Fibroblast of skin of abdomen (primary cell): ENCODE measurements around the gene ANKRD35.
"Not testable (repeated sequence)": the region's sequence is repeated elsewhere in the genome, so short reads cannot be mapped to it uniquely, and the experiment has no call there.

ENCODE experiments used
- DNase-seq: peaks from one replicate; pipeline ENCODE4 v3.0.0-alpha.2; 2013

Gene ANKRD35

GRCh38 chr1:145855426-145855948 is 30.2 kb downstream of the ANKRD35 start:
- DNase-seq: no peak

DNA sequence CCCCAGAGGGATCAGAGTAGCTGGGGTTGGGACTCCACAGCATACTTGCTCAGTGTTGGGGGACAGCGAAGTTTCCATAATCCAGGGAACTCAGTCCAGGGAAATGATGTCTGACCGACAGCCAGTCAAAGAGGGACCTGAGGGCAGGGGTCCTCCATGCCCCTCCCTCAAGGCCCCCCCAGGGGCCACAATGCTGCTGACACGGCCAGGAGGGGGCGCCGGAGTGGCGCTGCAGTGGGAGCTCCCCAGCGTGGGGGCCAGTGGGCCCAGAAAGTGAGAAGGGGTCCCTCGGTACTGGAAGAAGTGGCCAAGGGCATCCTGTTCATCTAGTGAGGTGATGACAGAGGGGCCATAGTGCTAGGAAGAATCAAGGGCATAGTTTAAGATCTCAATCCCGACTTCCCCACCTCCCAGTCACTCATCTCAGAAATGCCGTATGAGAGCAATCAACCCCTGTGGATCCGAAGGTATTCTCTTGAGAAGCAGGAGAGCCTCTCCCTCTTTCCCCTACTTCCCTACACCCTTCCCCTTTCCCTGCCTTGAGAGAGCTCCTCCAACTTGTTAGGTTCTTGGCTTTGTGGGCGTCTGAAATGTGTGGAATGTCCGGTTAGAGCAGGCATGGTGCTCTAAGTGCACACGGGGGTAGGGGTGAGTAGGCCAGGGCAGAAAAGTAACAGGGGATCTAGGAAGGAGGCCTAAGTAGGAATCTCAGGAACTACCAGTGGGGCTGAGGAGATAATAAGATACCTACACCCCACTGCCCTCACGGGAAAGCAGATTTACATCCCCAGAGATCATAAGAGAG is 36.1 kb downstream of the ANKRD35 start:
- DNase-seq: peak; percentile 85

- no peak for DNase-seq
Observed at GRCh38 chr1:145847827-145848226, 37.8 kb downstream of the ANKRD35 start.

GRCh38 chr1:145846201-145846612 is 39.5 kb downstream of the ANKRD35 start:
- peak; percentile 36 for DNase-seq

DNA sequence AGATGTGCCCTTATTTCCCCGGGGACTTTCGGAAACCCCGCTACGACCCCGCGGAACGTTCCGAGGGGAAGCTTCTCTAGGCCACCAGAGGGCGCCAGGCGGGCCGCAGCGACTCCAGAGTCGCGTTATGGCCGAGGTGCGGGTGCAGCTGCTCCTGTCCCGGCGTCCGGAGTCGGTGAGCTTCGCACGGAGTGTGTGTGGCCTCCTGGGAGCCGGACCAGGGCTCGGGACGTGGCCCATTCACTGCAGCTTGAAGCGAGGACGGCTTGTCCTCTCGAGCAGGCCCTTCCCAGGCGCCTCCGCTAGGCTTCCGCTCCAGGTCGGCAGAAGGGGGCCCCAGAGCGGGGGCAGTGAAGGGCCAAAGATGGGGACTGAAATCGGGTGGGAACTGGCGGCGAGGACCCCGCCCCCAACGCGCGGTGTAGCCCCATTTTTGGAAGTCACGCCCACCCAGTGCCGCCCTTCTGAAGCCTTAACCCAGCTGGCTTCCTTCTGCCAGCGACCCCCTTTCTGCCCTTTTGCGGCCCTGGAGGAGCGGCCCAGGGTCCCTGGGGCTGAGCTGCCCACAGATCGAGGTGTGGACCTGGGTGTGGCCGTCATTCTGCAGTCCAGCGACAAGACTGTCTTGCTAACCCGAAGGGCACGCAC is 40.0 kb downstream of the ANKRD35 start, which contains the start of gene NUDT17:
Gene NUDT17, plus strand, starts transcription at position 117 of the 648 bp plus-strand sequence. Its CDS starts 11 bp downstream, at position 128.
- DNase-seq: peak; percentile 72

GRCh38 chr1:145845144-145845513 is 40.5 kb downstream of the ANKRD35 start:
- no peak for DNase-seq

DNA sequence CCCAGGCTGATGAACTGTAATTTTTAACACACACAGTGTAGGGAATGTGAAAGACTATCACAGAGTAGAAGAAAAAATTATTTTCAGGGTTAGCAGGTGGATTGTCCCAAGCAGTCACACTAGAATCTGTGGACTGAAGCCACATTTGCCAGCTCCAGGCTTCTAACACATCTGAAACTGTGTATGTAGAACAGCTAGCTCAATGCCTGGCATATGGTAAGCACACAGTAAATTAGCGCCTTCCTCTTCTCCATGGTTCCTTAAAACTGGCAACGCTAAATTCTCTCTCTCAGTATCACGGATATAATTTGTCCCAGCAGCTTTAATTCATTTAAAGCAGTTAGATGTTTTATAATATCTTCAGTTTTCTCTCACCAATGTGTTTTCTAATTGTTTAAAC is 42.6 kb downstream of the ANKRD35 start:
- DNase-seq: no peak

- no peak for DNase-seq
Observed at GRCh38 chr1:145837656-145838055, 48.0 kb downstream of the ANKRD35 start.

DNA sequence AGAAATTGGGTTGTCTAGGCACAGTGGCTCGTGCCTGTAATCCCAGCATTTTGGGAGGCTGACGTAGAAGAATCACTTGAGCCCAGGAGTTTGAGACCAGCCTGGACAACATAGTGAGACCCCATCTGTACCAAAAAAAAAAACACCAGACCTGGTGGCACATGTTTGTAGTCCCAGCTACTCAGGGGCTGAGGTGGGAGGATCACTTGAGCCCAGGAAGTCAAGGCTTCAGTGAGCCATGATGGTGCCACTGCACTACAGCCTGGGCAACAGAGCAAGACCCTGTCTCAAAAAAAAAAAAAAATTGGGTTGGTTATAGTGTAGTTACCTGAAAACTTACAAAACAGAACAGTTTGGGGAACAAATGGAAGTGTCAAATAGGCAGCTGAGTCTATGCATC is 54.9 kb downstream of the ANKRD35 start:
- DNase-seq: not testable (repeated sequence)

DNA sequence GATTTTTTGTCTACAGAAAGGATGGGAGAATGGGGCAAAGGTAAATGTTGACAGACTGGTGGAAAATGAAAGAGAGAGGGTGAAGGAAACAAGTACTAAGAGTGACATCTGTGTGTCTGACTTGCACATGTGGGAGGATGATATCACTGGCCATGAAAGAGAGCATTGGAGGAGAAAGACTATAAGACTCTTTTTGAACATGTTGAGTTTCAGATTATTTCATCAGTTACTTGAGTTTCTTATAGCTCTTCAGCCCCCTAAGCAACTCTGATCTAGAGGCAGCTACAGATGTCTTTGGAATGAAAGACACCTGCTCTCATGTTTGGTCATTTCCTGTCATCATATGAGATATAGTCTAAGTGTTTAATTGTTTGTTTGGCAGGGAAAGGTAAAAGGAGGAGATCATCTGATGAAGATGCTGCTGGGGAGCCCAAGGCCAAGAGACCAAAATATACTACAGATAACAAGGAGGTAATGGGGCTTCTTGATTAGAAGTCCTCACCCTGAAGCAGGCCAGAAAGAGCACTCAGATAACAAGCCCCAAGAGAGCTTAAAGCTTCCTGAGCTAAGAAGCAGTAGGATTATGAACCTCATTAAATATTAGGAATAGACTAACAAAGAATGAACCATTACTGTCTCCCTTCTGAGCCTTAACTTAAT is 57.2 kb downstream of the ANKRD35 start:
- no peak for DNase-seq

GRCh38 chr1:145827966-145828365 is 57.7 kb downstream of the ANKRD35 start:
- no peak for DNase-seq

DNA sequence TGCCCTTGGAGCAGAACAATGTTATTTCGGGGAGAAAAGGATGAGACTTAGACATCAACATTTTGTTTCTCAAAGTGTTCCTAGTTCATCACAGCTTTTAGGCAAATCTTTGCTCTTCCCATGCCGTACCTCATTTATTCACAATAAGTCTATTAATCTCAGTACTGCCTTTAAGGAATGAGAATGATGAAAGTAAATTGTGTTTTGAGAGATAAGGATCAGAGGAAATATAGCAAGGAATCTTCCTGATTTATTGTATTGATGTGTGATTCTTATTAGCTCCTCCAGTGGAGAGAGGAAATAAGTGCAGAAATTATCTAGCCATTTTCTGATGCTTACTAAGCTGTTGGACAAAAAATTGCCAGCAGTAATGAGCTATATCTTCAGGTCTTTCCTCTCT is 59.6 kb downstream of the ANKRD35 start:
- no peak for DNase-seq

DNA sequence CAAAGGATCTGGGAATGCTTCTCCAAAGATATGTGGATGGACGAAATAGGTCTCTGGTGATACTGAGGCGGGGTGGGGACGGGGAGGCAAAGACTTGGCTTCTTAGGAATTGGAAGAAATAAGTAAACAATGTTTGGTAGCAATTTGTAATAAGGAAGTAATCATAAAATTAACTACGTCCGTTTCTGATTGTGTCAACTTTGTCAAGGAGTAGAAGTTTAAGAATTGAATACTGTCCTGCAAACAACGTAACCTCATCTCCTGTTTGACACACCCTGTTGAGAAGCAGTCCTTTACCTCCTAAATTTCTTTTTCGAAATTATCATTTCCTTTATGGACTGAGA is 61.2 kb downstream of the ANKRD35 start:
- DNase-seq: no peak

GRCh38 chr1:145823565-145824498 is 61.8 kb downstream of the ANKRD35 start, which contains the start of the genes POLR3C and RNF115:
TSS of gene POLR3C (plus strand) at chr1:145824200. CDS start at chr1:145825777, 1,577 bp downstream.
TSS of gene RNF115 (minus strand) at chr1:145824095. CDS start at chr1:145823873, 222 bp downstream.
- DNase-seq: peak; percentile 93

- not testable (repeated sequence) for DNase-seq
Observed at GRCh38 chr1:145822779-145823331, 62.8 kb downstream of the ANKRD35 start.

- peak; percentile 76 for DNase-seq
Observed at GRCh38 chr1:145818095-145818494, 67.6 kb downstream of the ANKRD35 start.
